ENCODE measurements around the gene USP17L27.
"Not testable (repeated sequence)": the region's sequence is repeated elsewhere in the genome, so short reads cannot be mapped to it uniquely, and the experiment has no call there.

DNA sequence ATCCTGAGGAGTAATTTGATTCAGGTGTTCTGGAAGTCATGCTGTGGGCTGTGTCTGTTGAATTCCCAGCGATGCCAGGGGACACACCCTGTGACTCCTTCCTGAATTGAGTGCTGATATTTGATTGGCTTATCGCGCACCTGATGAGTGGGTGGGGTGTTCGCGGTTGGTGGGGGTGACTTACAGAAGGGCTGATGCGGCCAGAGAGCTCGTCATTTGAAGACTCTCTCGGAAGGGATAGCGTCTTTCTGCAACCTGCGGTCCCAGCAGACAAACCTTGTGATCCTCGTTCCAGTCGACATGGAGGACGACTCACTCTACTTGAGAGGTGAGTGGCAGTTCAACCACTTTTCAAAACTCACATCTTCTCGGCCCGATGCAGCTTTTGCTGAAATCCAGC lies 19.1 kb upstream of the USP17L27 start, which contains the start of gene USP17L24:
- not testable (repeated sequence) for TF ChIP-seq EZH2 (IDR thresholded peaks at IDR 0.05); POLR2AphosphoS5 (IDR thresholded peaks at IDR 0.05; ENCODE audit: borderline replicate concordance, low read depth, low read length)

All from SK-N-MC (cell line).